Keratinocyte (primary cell): ENCODE results near the gene AKR7A3. TPM values are rescaled to one million over a fixed set of nuclear protein-coding genes. Genes with fewer than 3 reads are reported as not detected.

Experiments used
- DNase-seq: peaks from one replicate; pipeline ENCODE4 v3.0.0-alpha.2; 2011; ENCODE audit warnings: low read depth, missing footprints, low spot score
- FAIRE-seq: peaks from 2 replicates; lab custom pipeline; 2011; peaks lifted over from hg19 to GRCh38; lab: Jason Lieb, UNC
- H2AFZ ChIP-seq: 2 replicates; pipeline ENCODE4 v1.6.0; 2012; ENCODE audit warnings: low read length, control low read depth, inconsistent platforms; ENCODE audit not compliant: control insufficient read depth
- H3K27ac ChIP-seq: 2 replicates; pipeline ENCODE4 v1.5.1; 2011; ENCODE audit warnings: low read length; ENCODE audit not compliant: control insufficient read depth, insufficient read depth
- H3K27me3 ChIP-seq: 3 replicates; pipeline ENCODE4 v1.6.0; 2011; ENCODE audit warnings: low read length; ENCODE audit not compliant: control insufficient read depth, insufficient read depth; ENCODE audit errors: extremely low read depth
- H3K36me3 ChIP-seq, 2 experiments: 2 replicates in 1 of 2; 3 replicates in 1 of 2; pipeline ENCODE4 v1.5.1; 2011; ENCODE audit warnings: low read length in 2 of 2, mild to moderate bottlenecking in 1 of 2; ENCODE audit not compliant: control insufficient read depth in 2 of 2, insufficient read depth in 2 of 2; ENCODE audit errors: extremely low read depth in 1 of 2
- H3K4me1 ChIP-seq: 3 replicates; pipeline ENCODE4 v1.5.1; 2011; ENCODE audit warnings: low read length; ENCODE audit not compliant: control insufficient read depth, insufficient read depth; ENCODE audit errors: extremely low read depth
- H3K4me2 ChIP-seq: 3 replicates; pipeline ENCODE4 v1.6.0; 2011; ENCODE audit warnings: low read depth, low read length; ENCODE audit not compliant: control insufficient read depth, insufficient read depth; ENCODE audit errors: extremely low read depth
- H3K4me3 ChIP-seq, 3 experiments: fragments of 200-600 bp in 1 of 3; sonication (generic) in 1 of 3; 2 replicates in 2 of 3; 3 replicates in 1 of 3; pipeline ENCODE4 v1.5.1; 2011 to 2016; ENCODE audit warnings: low read length in 3 of 3, mild to moderate bottlenecking in 3 of 3, control low read depth in 2 of 3, inconsistent platforms in 1 of 3, low read depth in 1 of 3, mixed read lengths in 1 of 3, mixed run types in 1 of 3, moderate library complexity in 1 of 3; ENCODE audit not compliant: control insufficient read depth in 2 of 3, insufficient read depth in 2 of 3; ENCODE audit errors: extremely low read depth in 1 of 3
- H3K79me2 ChIP-seq: 2 replicates; pipeline ENCODE4 v1.6.0; 2012; ENCODE audit warnings: low read length; ENCODE audit not compliant: control insufficient read depth, insufficient read depth
- H3K9ac ChIP-seq: 3 replicates; pipeline ENCODE4 v1.6.0; 2011; ENCODE audit warnings: low read length; ENCODE audit not compliant: control insufficient read depth, insufficient read depth; ENCODE audit errors: extremely low read depth
- H3K9me1 ChIP-seq: 3 replicates; pipeline ENCODE4 v1.6.0; 2011; ENCODE audit warnings: low read length; ENCODE audit not compliant: control insufficient read depth, insufficient read depth; ENCODE audit errors: extremely low read depth
- H3K9me3 ChIP-seq: 2 replicates; pipeline ENCODE4 v1.5.1; 2012; ENCODE audit warnings: low read depth, low read length; ENCODE audit not compliant: control insufficient read depth
- H4K20me1 ChIP-seq: 3 replicates; pipeline ENCODE4 v1.6.0; 2011; ENCODE audit warnings: low read length; ENCODE audit not compliant: control insufficient read depth, insufficient read depth; ENCODE audit errors: extremely low read depth
- EZH2 ChIP-seq: IDR thresholded peaks from one replicate; pipeline ENCODE4 v1.6.1; 2012; ENCODE audit warnings: inconsistent platforms, mild to moderate bottlenecking, low read length, moderate library complexity
- dilution Hi-C: fragments of 300-500 bp; cut with MboI; formaldehyde crosslinking; loops from one replicate; pipeline ENCODE4 v1.7.0; 2020; ENCODE audit warnings: low sequenced_read_pairs; ENCODE audit not compliant: extremely low pct_ligation_motif_present
- polyA plus RNA-seq, 5 experiments: library from polyadenylated mRNA; depleted of rRNA in 3 of 5; stranded (reverse) in 3 of 5; stranded (forward) in 1 of 5; unstranded in 1 of 5; fragments of >200 nt; gene quantifications; 1 replicate in 1 of 5; 2 replicates in 3 of 5; 3 replicates in 1 of 5; pipeline versions ENCODE4 v1.2.1 to v1.2.3, GENCODE V29; 2011 to 2012; ENCODE audit warnings: missing spikeins in 2 of 5, low read depth in 1 of 5, low replicate concordance in 1 of 5
- TF ChIP-seq, protein P1 (sequence below), 3 experiments: IDR thresholded peaks in 1 of 3; conservative IDR thresholded peaks in 1 of 3; optimal IDR thresholded peaks in 1 of 3; 2 replicates in 2 of 3; 3 replicates in 1 of 3; pipeline versions ENCODE3 to v1.5.1; 2011; ENCODE audit warnings: low read length in 3 of 3, mild to moderate bottlenecking in 3 of 3, moderate library complexity in 2 of 3, control low read depth in 1 of 3, inconsistent platforms in 1 of 3; ENCODE audit not compliant: insufficient read depth in 2 of 3; ENCODE audit errors: extremely low read depth in 1 of 3

AKR7A3 gene
- polyA plus RNA-seq, 1 donor (not counting 4 experiments of a cell fraction or from before 2014, with no cell fraction given): 0.17 TPM

DNA sequence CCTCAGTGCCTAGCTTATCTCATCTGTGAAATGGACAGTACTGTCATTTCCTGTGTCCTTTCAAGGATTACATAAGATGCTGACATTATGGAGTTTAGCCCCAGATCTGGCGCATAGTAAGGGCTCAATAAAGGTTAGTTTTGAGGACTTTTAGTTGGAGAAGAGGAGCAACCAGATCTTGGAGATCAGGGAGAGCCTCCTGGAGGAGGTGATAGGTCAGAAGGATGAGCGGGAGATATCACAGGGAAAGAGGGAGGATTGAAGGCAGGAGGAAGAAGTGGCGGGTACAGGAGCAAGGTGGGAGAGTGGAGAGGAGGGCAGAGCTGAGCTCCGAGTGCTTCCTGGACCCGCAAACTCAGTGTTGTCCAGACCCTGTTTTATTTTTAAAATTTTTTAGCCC is 41.0 kb upstream of the AKR7A3 start:
- Histone ChIP-seq H3K9me1 (no peaks in the 10 kb centered on the region), H3K36me3 (peaks cover 0 to 16% of the 10 kb centered on the region in 2 experiments), H3K4me2 (no peak overlapping the region), H3K4me3 (no peak overlapping the region), H3K79me2 (no peaks in the 10 kb centered on the region), H3K9me3 (no peaks in the 10 kb centered on the region), H2AFZ (no peak overlapping the region), H3K27me3 (no peaks in the 10 kb centered on the region), H3K4me1 (no peaks in the 10 kb centered on the region), H4K20me1 (peaks cover 3% of the 10 kb centered on the region), H3K9ac (no peak overlapping the region), H3K27ac (no peak overlapping the region)
- no peak for TF ChIP-seq EZH2
- TF ChIP-seq, protein P1, sequence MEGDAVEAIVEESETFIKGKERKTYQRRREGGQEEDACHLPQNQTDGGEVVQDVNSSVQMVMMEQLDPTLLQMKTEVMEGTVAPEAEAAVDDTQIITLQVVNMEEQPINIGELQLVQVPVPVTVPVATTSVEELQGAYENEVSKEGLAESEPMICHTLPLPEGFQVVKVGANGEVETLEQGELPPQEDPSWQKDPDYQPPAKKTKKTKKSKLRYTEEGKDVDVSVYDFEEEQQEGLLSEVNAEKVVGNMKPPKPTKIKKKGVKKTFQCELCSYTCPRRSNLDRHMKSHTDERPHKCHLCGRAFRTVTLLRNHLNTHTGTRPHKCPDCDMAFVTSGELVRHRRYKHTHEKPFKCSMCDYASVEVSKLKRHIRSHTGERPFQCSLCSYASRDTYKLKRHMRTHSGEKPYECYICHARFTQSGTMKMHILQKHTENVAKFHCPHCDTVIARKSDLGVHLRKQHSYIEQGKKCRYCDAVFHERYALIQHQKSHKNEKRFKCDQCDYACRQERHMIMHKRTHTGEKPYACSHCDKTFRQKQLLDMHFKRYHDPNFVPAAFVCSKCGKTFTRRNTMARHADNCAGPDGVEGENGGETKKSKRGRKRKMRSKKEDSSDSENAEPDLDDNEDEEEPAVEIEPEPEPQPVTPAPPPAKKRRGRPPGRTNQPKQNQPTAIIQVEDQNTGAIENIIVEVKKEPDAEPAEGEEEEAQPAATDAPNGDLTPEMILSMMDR (optimal IDR thresholded peaks at IDR 0.05 in 1 of 3, IDR thresholded peaks at IDR 0.05 in 1 of 3, conservative IDR thresholded peaks at IDR 0.05 in 1 of 3; ENCODE audit: extremely low read depth in 1 of 3, insufficient read depth in 2 of 3, low read length in 3 of 3): no peak
- FAIRE-seq (no peak), DNase-seq (no peak)
- dilution Hi-C loops: no loop called here

DNA sequence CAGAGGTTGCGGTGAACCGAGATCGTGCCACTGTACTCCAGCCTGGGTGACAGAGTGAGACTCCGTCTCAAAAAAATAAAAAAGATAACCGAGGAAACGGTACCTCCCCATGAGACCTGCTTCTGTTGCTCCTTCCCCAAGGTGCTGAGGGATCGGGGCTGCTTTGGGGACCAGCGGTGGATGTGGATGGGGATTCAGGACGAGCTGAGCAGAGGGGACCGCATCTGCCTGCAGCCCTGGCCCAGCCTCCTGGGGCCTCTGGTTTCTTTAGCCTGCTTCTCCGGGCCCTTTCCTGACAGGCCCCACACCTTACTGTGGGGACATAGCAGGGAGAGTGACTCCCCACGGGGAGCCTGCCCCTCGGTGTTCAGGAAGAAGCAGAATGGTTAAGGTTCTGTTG is 40.6 kb upstream of the AKR7A3 start:
- Histone ChIP-seq H3K27ac (no peak overlapping the region), H2AFZ (no peak overlapping the region), H3K4me3 (no peak overlapping the region), H4K20me1 (peaks cover 3% of the 10 kb centered on the region), H3K4me1 (no peaks in the 10 kb centered on the region), H3K9me3 (no peaks in the 10 kb centered on the region), H3K9me1 (no peaks in the 10 kb centered on the region), H3K36me3 (peaks cover 0 to 19% of the 10 kb centered on the region in 2 experiments), H3K4me2 (no peak overlapping the region), H3K79me2 (no peaks in the 10 kb centered on the region), H3K27me3 (no peaks in the 10 kb centered on the region), H3K9ac (no peak overlapping the region)
- FAIRE-seq (no peak), DNase-seq (no peak)
- dilution Hi-C loops: no loop called here
- TF ChIP-seq, protein P1 (optimal IDR thresholded peaks at IDR 0.05 in 1 of 3, IDR thresholded peaks at IDR 0.05 in 1 of 3, conservative IDR thresholded peaks at IDR 0.05 in 1 of 3; ENCODE audit: extremely low read depth in 1 of 3, insufficient read depth in 2 of 3, low read length in 3 of 3): no peak
- no peak for TF ChIP-seq EZH2
